A673 (cell line): Measurements from ENCODE around the gene STUB1. TPM values are rescaled to one million over a fixed set of nuclear protein-coding genes. Genes with fewer than 3 reads are reported as not detected.

Experiments used
- BruUV-seq: library from RNA; stranded (reverse); fragments of 400-500 nt; replicated peaks from 2 replicates; lab custom pipeline; 2021; lab: Mats Ljungman, UMichigan
- CTCF ChIA-PET: fragments of 300-600 bp; sonication (Branson Sonifier 250); formaldehyde crosslinking; loops from one replicate; lab custom pipeline; 2022; ENCODE audit warnings: antibody characterized with exemption; lab: Charles Lee
- POLR2A ChIA-PET: fragments of 300-600 bp; sonication (Branson Sonifier 250); formaldehyde crosslinking; loops from one replicate; lab custom pipeline; 2022; ENCODE audit warnings: antibody characterized with exemption; ENCODE audit not compliant: low non-redundant PET; lab: Charles Lee
- DNase-seq: peaks from one replicate; pipeline ENCODE4 v3.0.0-alpha.2; 2015; ENCODE audit warnings: low spot score
- H3K27ac ChIP-seq: fragments of 200-600 bp; sonication (generic); 2 replicates; pipeline ENCODE4 v1.5.1; 2016; ENCODE audit warnings: mixed run types, low read depth, mild to moderate bottlenecking, mixed read lengths, antibody characterized with exemption, low read length; ENCODE audit not compliant: poor library complexity, severe bottlenecking
- H3K27me3 ChIP-seq: fragments of 200-600 bp; sonication (generic); replicated peaks from 2 replicates; pipeline ENCODE4 v1.6.1; 2017; ENCODE audit warnings: mixed run types, low read depth, mild to moderate bottlenecking, mixed read lengths, antibody characterized with exemption, low read length; ENCODE audit not compliant: insufficient read depth, poor library complexity
- H3K36me3 ChIP-seq: fragments of 200-600 bp; sonication (generic); 2 replicates; pipeline ENCODE4 v1.6.1; 2016; ENCODE audit warnings: mixed run types, mild to moderate bottlenecking, mixed read lengths, antibody characterized with exemption, low read length; ENCODE audit not compliant: insufficient read depth, poor library complexity, severe bottlenecking
- H3K4me1 ChIP-seq: fragments of 200-600 bp; sonication (generic); 2 replicates; pipeline ENCODE4 v1.6.1; 2017; ENCODE audit warnings: mixed run types, mild to moderate bottlenecking, mixed read lengths, antibody characterized with exemption, low read length; ENCODE audit not compliant: insufficient read depth, poor library complexity, severe bottlenecking
- H3K4me3 ChIP-seq: fragments of 200-600 bp; sonication (generic); 2 replicates; pipeline ENCODE4 v1.5.1; 2016; ENCODE audit warnings: low read depth, mixed run types, mild to moderate bottlenecking, mixed read lengths, low read length; ENCODE audit not compliant: poor library complexity, severe bottlenecking
- H3K9me3 ChIP-seq: fragments of 200-600 bp; sonication (generic); 2 replicates; pipeline ENCODE4 v1.6.1; 2016; ENCODE audit warnings: mixed run types, low read depth, mild to moderate bottlenecking, mixed read lengths, antibody characterized with exemption, low read length; ENCODE audit not compliant: poor library complexity, severe bottlenecking
- CTCF ChIP-seq: fragments of 300-800, 200-600 bp; sonication (generic); conservative IDR thresholded peaks from 2 replicates; pipeline ENCODE4 v1.5.1; 2017; ENCODE audit warnings: low read depth, mild to moderate bottlenecking, antibody characterized with exemption, low read length, moderate library complexity, mixed read lengths
- EZH2 ChIP-seq: fragments of 200-600 bp; sonication (generic); IDR thresholded peaks from 2 replicates; pipeline ENCODE4 v1.6.1; 2017; ENCODE audit warnings: borderline replicate concordance, low read depth, mild to moderate bottlenecking, mixed read lengths, antibody characterized with exemption, low read length; ENCODE audit not compliant: poor library complexity, severe bottlenecking
- intact Hi-C: fragments of 100-400 bp; cut with micrococcal nuclease; formaldehyde crosslinking; loops from one replicate; pipeline ENCODE4 v1.10.0; 2022; ENCODE audit not compliant: unreplicated experiment
- total RNA-seq: library from RNA; stranded (reverse); gene quantifications from 2 replicates; pipeline ENCODE4 v1.2.3, GENCODE V29; 2021

Gene STUB1
- total RNA-seq, 1 experiment from 2014 or later = 88.2 TPM

GRCh38 chr16:692356-693108 is 12.3 kb downstream of the STUB1 start:
- CTCF ChIA-PET = no interaction called here
- DNase-seq = no peak
- POLR2A ChIA-PET = no interaction called here
- Histone ChIP-seq H3K27me3 (peaks cover 36% of the 10 kb centered on the region), H3K4me1 (peaks cover 22% of the 10 kb centered on the region), H3K4me3 (no peak overlapping the region), H3K9me3 (no peaks in the 10 kb centered on the region), H3K36me3 (no peaks in the 10 kb centered on the region), H3K27ac (no peak overlapping the region)
- no peak for TF ChIP-seq CTCF
- TF ChIP-seq EZH2 = no peak
- intact Hi-C loops = no loop called here
- no TSS peak for BruUV-seq

DNA sequence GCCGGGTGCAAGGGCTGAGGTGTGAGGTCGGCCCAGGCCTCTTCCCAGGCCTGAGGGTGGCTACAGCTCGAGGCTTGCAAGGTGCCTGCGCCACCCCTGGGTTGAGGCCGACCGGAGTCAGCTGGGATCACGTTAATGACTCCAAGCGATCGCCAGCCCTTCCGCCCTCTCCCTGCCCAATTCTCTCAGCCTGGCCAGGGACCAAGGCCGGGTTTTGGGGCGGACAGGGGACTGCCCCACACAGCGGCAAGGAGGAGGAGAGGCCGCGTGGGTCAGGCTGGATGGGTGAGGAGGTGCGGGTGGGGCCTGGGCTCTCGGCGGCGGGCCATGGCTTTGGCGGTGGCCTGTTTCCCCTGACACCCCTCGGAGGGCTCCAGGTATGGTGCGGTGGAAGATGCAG is 13.2 kb downstream of the STUB1 start:
- no peaks in the 10 kb centered on the region for H3K36me3 ChIP-seq
- CTCF ChIA-PET = interaction anchor here (1.4 kb wide), 1 partner anchor 19 kb away, joined by 3 read pairs; no protein-coding TSS in a partner anchor
- no peaks in the 10 kb centered on the region for H3K9me3 ChIP-seq
- peaks cover 38% of the 10 kb centered on the region for H3K27me3 ChIP-seq
- BruUV-seq = no TSS peak
- no peak for TF ChIP-seq CTCF
- TF ChIP-seq EZH2 = no peak
- intact Hi-C loops = no loop called here
- H3K27ac ChIP-seq = no peak overlapping the region
- H3K4me1 ChIP-seq = peaks cover 22% of the 10 kb centered on the region
- POLR2A ChIA-PET = no interaction called here
- no peak overlapping the region for H3K4me3 ChIP-seq
- no peak for DNase-seq

GRCh38 chr16:693766-694165 is 13.6 kb downstream of the STUB1 start:
- intact Hi-C loops = no loop called here
- no peaks in the 10 kb centered on the region for H3K9me3 ChIP-seq
- no peak overlapping the region for H3K27ac ChIP-seq
- TF ChIP-seq CTCF (no peak), EZH2 (no peak)
- peaks cover 40% of the 10 kb centered on the region for H3K27me3 ChIP-seq
- CTCF ChIA-PET = interaction anchor here (1.4 kb wide), 1 partner anchor 19 kb away, joined by 3 read pairs; no protein-coding TSS in a partner anchor
- POLR2A ChIA-PET = no interaction called here
- peak; percentile 63 for DNase-seq
- no peaks in the 10 kb centered on the region for H3K36me3 ChIP-seq
- no TSS peak for BruUV-seq
- peak overlapping the region; percentile 35 for H3K4me3 ChIP-seq
- peaks cover 22% of the 10 kb centered on the region for H3K4me1 ChIP-seq
